Tibial nerve (tissue), 4 donors: Measurements from ENCODE around the gene SLC7A4. TPM values are rescaled to one million over a fixed set of nuclear protein-coding genes. Genes with fewer than 3 reads are reported as not detected.

ENCODE experiments used
- DNase-seq, 2 donors: peaks; one replicate each; pipeline ENCODE4 v3.0.0-alpha.2; 2019; ENCODE audit warnings: low spot score in 2 of 2
- H3K27ac ChIP-seq, 4 donors: fragments of 200-600 bp; sonication (generic) in 3 of 4; one replicate each; pipeline ENCODE4 v1.5.1; 2017 to 2019; ENCODE audit warnings: mild to moderate bottlenecking in 1 of 4
- H3K27me3 ChIP-seq, 2 donors: fragments of 200-600 bp; sonication (generic) in 1 of 2; one replicate each; pipeline versions ENCODE4 v1.5.1 to v1.6.0; 2017 to 2019
- H3K36me3 ChIP-seq, 3 donors: fragments of 200-600 bp; sonication (generic); one replicate each; pipeline ENCODE4 v1.5.1; 2018 to 2019
- H3K4me1 ChIP-seq, 4 donors: fragments of 200-600 bp; sonication (generic) in 3 of 4; one replicate each; pipeline ENCODE4 v1.5.1; 2017 to 2019
- H3K4me3 ChIP-seq, 4 donors: fragments of 200-600 bp; sonication (generic) in 3 of 4; one replicate each; pipeline ENCODE4 v1.5.1; 2017 to 2019; ENCODE audit warnings: mild to moderate bottlenecking in 1 of 4, moderate library complexity in 1 of 4
- H3K9me3 ChIP-seq, 4 donors: fragments of 200-600 bp; sonication (generic) in 3 of 4; one replicate each; pipeline ENCODE4 v1.5.1; 2017 to 2019
- EP300 ChIP-seq, 2 donors: sonication (generic); formaldehyde crosslinking; IDR thresholded peaks; one replicate each; pipeline ENCODE4 v1.6.1; 2017; ENCODE audit warnings: antibody characterized with exemption in 2 of 2, mild to moderate bottlenecking in 1 of 2
- POLR2A ChIP-seq, 2 donors: fragments of 450-650 bp; IDR thresholded peaks; one replicate each; pipeline ENCODE4 v1.6.1; 2017; ENCODE audit warnings: antibody characterized with exemption in 2 of 2, mild to moderate bottlenecking in 2 of 2, moderate library complexity in 2 of 2
- WGBS, 2 donors: methylation state at CpG; one replicate each; pipeline ENCODE4 v1.1.5; 2018; 5-methylcytosine and 5-hydroxymethylcytosine counted together
- total RNA-seq, 4 donors: library from RNA; depleted of rRNA; stranded (reverse); fragments of >200 nt; gene quantifications; one replicate each; pipeline ENCODE4 v1.1.0, GENCODE V29; 2016
- TF ChIP-seq, protein P1 (sequence below), 5 experiments: fragments of 200-600 bp in 3 of 5; fragments of 450-650 bp in 2 of 5; sonication (generic) in 3 of 5; IDR thresholded peaks; one replicate each; pipeline ENCODE4 v1.5.1; 2016 to 2019; ENCODE audit warnings: antibody characterized with exemption in 5 of 5, mild to moderate bottlenecking in 3 of 5, moderate library complexity in 2 of 5

SLC7A4 gene
- total RNA-seq, 4 donors from 2014 or later: 0.22 to 1.3 TPM; not detected in 2

DNA sequence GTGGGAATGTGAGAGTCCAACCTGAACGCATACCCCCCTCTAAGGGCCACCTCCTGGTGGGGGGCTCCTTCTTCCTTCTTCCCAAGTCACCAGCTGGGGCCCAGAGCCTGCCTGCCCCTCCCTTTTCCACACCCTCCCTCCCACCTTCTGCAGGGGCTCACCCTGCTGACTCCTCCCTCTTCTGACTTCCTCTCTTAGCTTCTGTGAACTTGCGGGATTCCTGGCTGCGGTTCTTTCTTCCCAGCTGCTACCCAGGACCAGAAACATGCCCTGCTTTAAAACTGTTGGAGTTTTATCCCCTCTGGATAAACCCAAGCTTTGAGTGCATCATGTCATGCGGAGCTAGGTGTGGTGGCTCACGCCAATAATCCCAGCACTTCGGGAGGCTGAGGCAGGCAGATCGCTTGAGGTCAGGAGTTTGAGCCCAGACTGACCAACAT lies 23.5 kb upstream of the SLC7A4 start:
- TF ChIP-seq, protein P1, sequence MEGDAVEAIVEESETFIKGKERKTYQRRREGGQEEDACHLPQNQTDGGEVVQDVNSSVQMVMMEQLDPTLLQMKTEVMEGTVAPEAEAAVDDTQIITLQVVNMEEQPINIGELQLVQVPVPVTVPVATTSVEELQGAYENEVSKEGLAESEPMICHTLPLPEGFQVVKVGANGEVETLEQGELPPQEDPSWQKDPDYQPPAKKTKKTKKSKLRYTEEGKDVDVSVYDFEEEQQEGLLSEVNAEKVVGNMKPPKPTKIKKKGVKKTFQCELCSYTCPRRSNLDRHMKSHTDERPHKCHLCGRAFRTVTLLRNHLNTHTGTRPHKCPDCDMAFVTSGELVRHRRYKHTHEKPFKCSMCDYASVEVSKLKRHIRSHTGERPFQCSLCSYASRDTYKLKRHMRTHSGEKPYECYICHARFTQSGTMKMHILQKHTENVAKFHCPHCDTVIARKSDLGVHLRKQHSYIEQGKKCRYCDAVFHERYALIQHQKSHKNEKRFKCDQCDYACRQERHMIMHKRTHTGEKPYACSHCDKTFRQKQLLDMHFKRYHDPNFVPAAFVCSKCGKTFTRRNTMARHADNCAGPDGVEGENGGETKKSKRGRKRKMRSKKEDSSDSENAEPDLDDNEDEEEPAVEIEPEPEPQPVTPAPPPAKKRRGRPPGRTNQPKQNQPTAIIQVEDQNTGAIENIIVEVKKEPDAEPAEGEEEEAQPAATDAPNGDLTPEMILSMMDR (IDR thresholded peaks at IDR 0.05): no peak
- TF ChIP-seq EP300 (IDR thresholded peaks at IDR 0.05): no peak
- no peak for TF ChIP-seq POLR2A (IDR thresholded peaks at IDR 0.05)
- no peaks in the 10 kb centered on the region for H3K9me3 ChIP-seq
- H3K27ac ChIP-seq: no peak overlapping the region
- 44 to 52% methylated on average over 7 of the region's 7 CpGs for WGBS, 2 donors
- H3K27me3 ChIP-seq: peaks cover 0 to 7% of the 10 kb centered on the region in 2 donors
- no peaks in the 10 kb centered on the region for H3K4me1 ChIP-seq
- no peak for DNase-seq
- H3K36me3 ChIP-seq: no peaks in the 10 kb centered on the region
- H3K4me3 ChIP-seq: no peak overlapping the region

DNA sequence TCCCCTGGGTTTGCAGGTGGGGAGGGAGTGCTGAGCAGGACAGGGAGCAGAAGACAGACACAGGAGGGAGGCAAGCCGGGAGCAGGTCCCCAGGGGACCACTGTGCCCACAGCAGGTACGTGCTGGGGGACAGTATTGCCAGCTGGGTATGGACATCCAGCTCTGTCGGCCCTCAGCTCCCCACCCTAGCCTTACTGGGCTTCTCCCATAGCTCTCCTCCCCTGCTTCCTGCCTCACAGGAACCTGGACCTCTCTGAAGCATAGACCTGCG lies 23.1 kb upstream of the SLC7A4 start:
- DNase-seq: no peak
- H3K4me1 ChIP-seq: no peaks in the 10 kb centered on the region
- 57 to 58% methylated on average over 4 of the region's 4 CpGs for WGBS, 2 donors
- peaks cover 0 to 7% of the 10 kb centered on the region in 2 donors for H3K27me3 ChIP-seq
- no peaks in the 10 kb centered on the region for H3K9me3 ChIP-seq
- H3K27ac ChIP-seq: no peak overlapping the region
- H3K36me3 ChIP-seq: no peaks in the 10 kb centered on the region
- TF ChIP-seq POLR2A (IDR thresholded peaks at IDR 0.05) (no peak), EP300 (IDR thresholded peaks at IDR 0.05) (no peak)
- TF ChIP-seq, protein P1 (IDR thresholded peaks at IDR 0.05): no peak
- H3K4me3 ChIP-seq: no peak overlapping the region

GRCh38 chr22:21054714-21055563 lies 22.6 kb upstream of the SLC7A4 start:
- no peak overlapping the region for H3K4me3 ChIP-seq
- TF ChIP-seq POLR2A (IDR thresholded peaks at IDR 0.05): no peak
- TF ChIP-seq EP300 (IDR thresholded peaks at IDR 0.05): no peak
- TF ChIP-seq, protein P1 (IDR thresholded peaks at IDR 0.05): no peak
- no peak for DNase-seq
- H3K9me3 ChIP-seq: no peaks in the 10 kb centered on the region
- H3K4me1 ChIP-seq: no peaks in the 10 kb centered on the region
- H3K36me3 ChIP-seq: no peaks in the 10 kb centered on the region
- H3K27me3 ChIP-seq: peaks cover 0 to 7% of the 10 kb centered on the region in 2 donors
- WGBS, 2 donors: 73 to 82% methylated on average over 11 of the region's 11 CpGs
- H3K27ac ChIP-seq: no peak overlapping the region

- no peak for DNase-seq
- H3K27me3 ChIP-seq: peaks cover 0 to 7% of the 10 kb centered on the region in 2 donors
- TF ChIP-seq POLR2A (IDR thresholded peaks at IDR 0.05) (no peak), EP300 (IDR thresholded peaks at IDR 0.05) (no peak)
- TF ChIP-seq, protein P1 (IDR thresholded peaks at IDR 0.05): no peak
- H3K36me3 ChIP-seq: no peaks in the 10 kb centered on the region
- WGBS, 2 donors: 82 to 83% methylated on average over 15 of the region's 15 CpGs
- H3K4me1 ChIP-seq: no peaks in the 10 kb centered on the region
- H3K9me3 ChIP-seq: no peaks in the 10 kb centered on the region
- H3K4me3 ChIP-seq: no peak overlapping the region
- no peak overlapping the region for H3K27ac ChIP-seq
Measured at GRCh38 chr22:21054046-21054713, 21.8 kb upstream of the SLC7A4 start.
